GM12873 (cell line): ENCODE measurements around the gene DSCAM.

Source experiments
- CTCF ChIP-seq: IDR thresholded peaks from 2 replicates; pipeline ENCODE4 v1.5.1; 2012; ENCODE audit warnings: low read depth, mild to moderate bottlenecking, moderate library complexity, low read length, control low read depth; ENCODE audit not compliant: insufficient read depth; ENCODE audit errors: missing control alignments

The DSCAM gene

GRCh38 chr21:40531016-40531415 is 315.9 kb downstream of the DSCAM start:
- no peak for TF ChIP-seq CTCF

GRCh38 chr21:40517646-40518045 is 329.3 kb downstream of the DSCAM start:
- no peak for TF ChIP-seq CTCF

- no peak for TF ChIP-seq CTCF
Measured at GRCh38 chr21:40516335-40516734, 330.6 kb downstream of the DSCAM start.

- peak; percentile 63 for TF ChIP-seq CTCF
Measured at GRCh38 chr21:40512590-40512989, 334.4 kb downstream of the DSCAM start.

- no peak for TF ChIP-seq CTCF
Measured at GRCh38 chr21:40507978-40508377, 339.0 kb downstream of the DSCAM start.

- TF ChIP-seq CTCF, result no peak
Measured at GRCh38 chr21:40505681-40506080, 341.3 kb downstream of the DSCAM start.

- no peak for TF ChIP-seq CTCF
Measured at GRCh38 chr21:40505244-40505643, 341.7 kb downstream of the DSCAM start.
